SK-N-SH (cell line): ENCODE measurements around the gene SV2C. TPM values are rescaled to one million over a fixed set of nuclear protein-coding genes. Genes with fewer than 3 reads are reported as not detected.

Experiments used
- CTCF ChIA-PET: fragments of 300-600, 350-600 bp; formaldehyde crosslinking; extraction: SDS; loops from one replicate; lab custom pipeline; 2021; lab: Yijun Ruan, JAX
- POLR2A ChIA-PET: fragments of 350-600 bp; sonication (Branson Sonifier 250); formaldehyde crosslinking; extraction: SDS; loops from one replicate; lab custom pipeline; 2020; ENCODE audit warnings: antibody characterized with exemption, inconsistent platforms; lab: Yijun Ruan, JAX
- DNase-seq: peaks from one replicate; pipeline ENCODE4 v3.0.0; 2012
- H2AFZ ChIP-seq: fragments of 200-600 bp; sonication (generic); 2 replicates; pipeline ENCODE4 v1.8.1; 2016; ENCODE audit warnings: antibody characterized with exemption, mild to moderate bottlenecking, low read depth
- H3F3A ChIP-seq: fragments of 200-600 bp; sonication (generic); replicated peaks from 2 replicates; pipeline ENCODE3; 2016; ENCODE audit warnings: antibody characterized with exemption, mild to moderate bottlenecking; ENCODE audit not compliant: insufficient read depth
- H3K27ac ChIP-seq, 2 experiments: fragments of 200-500 bp in 1 of 2; fragments of 200-600 bp in 1 of 2; sonication (Bioruptor generic) in 1 of 2; sonication (generic), shearing (Covaris generic) in 1 of 2; 2 replicates each; pipeline versions ENCODE4 v1.5.1 to v1.6.1; 2014 to 2016; ENCODE audit warnings: low read depth in 2 of 2, inconsistent platforms in 1 of 2, low read length in 1 of 2, mild to moderate bottlenecking in 1 of 2, mixed read lengths in 1 of 2
- H3K27me3 ChIP-seq: fragments of 200-600 bp; sonication (generic), shearing (Covaris generic); 2 replicates; pipeline ENCODE4 v1.6.1; 2016; ENCODE audit warnings: mixed run types; ENCODE audit not compliant: insufficient read depth
- H3K36me3 ChIP-seq, 2 experiments: fragments of 200-500 bp in 1 of 2; fragments of 200-600 bp in 1 of 2; sonication (Bioruptor generic) in 1 of 2; sonication (generic) in 1 of 2; replicated peaks in 1 of 2; 2 replicates each; pipeline versions ENCODE3 to v1.5.1; 2014 to 2016; ENCODE audit warnings: low read length in 1 of 2, mild to moderate bottlenecking in 1 of 2; ENCODE audit not compliant: insufficient read depth in 2 of 2, control insufficient read depth in 1 of 2
- H3K4me1 ChIP-seq, 2 experiments: fragments of 200-500 bp in 1 of 2; fragments of 200-600 bp in 1 of 2; sonication (Bioruptor generic) in 1 of 2; sonication (generic), shearing (Covaris generic) in 1 of 2; 2 replicates each; pipeline versions ENCODE4 v1.5.1 to v1.6.1; 2014 to 2016; ENCODE audit warnings: low read depth in 1 of 2, low read length in 1 of 2, mixed run types in 1 of 2; ENCODE audit not compliant: insufficient read depth in 2 of 2, control insufficient read depth in 1 of 2
- H3K4me2 ChIP-seq: fragments of 200-600 bp; sonication (generic), shearing (Covaris generic); 2 replicates; pipeline ENCODE4 v1.6.1; 2017; ENCODE audit warnings: mixed run types
- H3K4me3 ChIP-seq, 2 experiments: fragments of 200-500 bp in 1 of 2; fragments of 200-600 bp in 1 of 2; sonication (Bioruptor generic) in 1 of 2; sonication (generic), shearing (Covaris generic) in 1 of 2; 2 replicates each; pipeline versions ENCODE4 v1.5.1 to v1.8.1; 2014 to 2016; ENCODE audit warnings: low read depth in 2 of 2, inconsistent platforms in 1 of 2, low read length in 1 of 2, mild to moderate bottlenecking in 1 of 2, mixed read lengths in 1 of 2, moderate library complexity in 1 of 2
- H3K79me2 ChIP-seq: fragments of 200-600 bp; sonication (generic); 2 replicates; pipeline ENCODE4 v1.8.1; 2017; ENCODE audit warnings: mild to moderate bottlenecking; ENCODE audit not compliant: insufficient read depth
- H3K9ac ChIP-seq: fragments of 200-600 bp; sonication (generic); 2 replicates; pipeline ENCODE4 v1.6.1; 2017; ENCODE audit warnings: mixed run types
- H3K9me2 ChIP-seq: fragments of 200-600 bp; sonication (generic); 2 replicates; pipeline ENCODE4 v1.6.1; 2017; ENCODE audit warnings: mixed run types
- H3K9me3 ChIP-seq: fragments of 200-600 bp; sonication (generic); 2 replicates; pipeline ENCODE4 v1.6.1; 2017; ENCODE audit warnings: mixed run types, mild to moderate bottlenecking, moderate library complexity
- H4K20me1 ChIP-seq: fragments of 200-600 bp; sonication (generic); 2 replicates; pipeline ENCODE4 v1.6.1; 2017; ENCODE audit warnings: mild to moderate bottlenecking, mixed run types; ENCODE audit not compliant: insufficient read depth
- EP300 ChIP-seq, 2 experiments: IDR thresholded peaks; 2 replicates each; pipeline versions ENCODE4 v1.4.0 to v1.6.1; 2012; ENCODE audit warnings: borderline replicate concordance in 1 of 2, low read depth in 1 of 2, low read length in 1 of 2
- GABPA ChIP-seq: IDR thresholded peaks from 2 replicates; pipeline ENCODE4 v1.4.0; 2012; ENCODE audit warnings: low read depth, mild to moderate bottlenecking
- GATA2 ChIP-seq: sonication (generic); formaldehyde crosslinking; IDR thresholded peaks from 2 replicates; pipeline ENCODE4 v1.5.0; 2020; ENCODE audit warnings: mild to moderate bottlenecking, missing genetic modification reagents
- NFIC ChIP-seq: IDR thresholded peaks from 2 replicates; pipeline ENCODE4 v1.4.0; 2012; ENCODE audit warnings: borderline replicate concordance
- RAD21 ChIP-seq: IDR thresholded peaks from 2 replicates; pipeline ENCODE4 v1.6.1; 2012; ENCODE audit warnings: mild to moderate bottlenecking, low read length
- RXRA ChIP-seq: IDR thresholded peaks from 2 replicates; pipeline ENCODE4 v1.4.0; 2012; ENCODE audit warnings: low read depth, mild to moderate bottlenecking, borderline replicate concordance
- SMC3 ChIP-seq: IDR thresholded peaks from 2 replicates; pipeline ENCODE4 v1.6.1; 2012; ENCODE audit warnings: low read depth, low read length, improper control_type of control experiment
- TAF1 ChIP-seq: IDR thresholded peaks from 2 replicates; pipeline ENCODE4 v1.6.1; 2012; ENCODE audit warnings: low read depth, mild to moderate bottlenecking, low read length, moderate library complexity, borderline replicate concordance
- TCF12 ChIP-seq: IDR thresholded peaks from 2 replicates; pipeline ENCODE4 v1.4.0; 2012
- TEAD4 ChIP-seq: IDR thresholded peaks from 2 replicates; pipeline ENCODE4 v1.4.0; 2012; ENCODE audit warnings: mild to moderate bottlenecking, borderline replicate concordance; ENCODE audit not compliant: insufficient read depth
- WGBS: methylation state at CpG from one replicate; pipeline ENCODE4 v1.1.6; 2017; ENCODE audit warnings: low lambda C conversion rate; 5-methylcytosine and 5-hydroxymethylcytosine counted together
- polyA plus RNA-seq, 3 experiments: library from polyadenylated mRNA; depleted of rRNA; stranded (reverse); fragments of >200 nt; gene quantifications; 2 replicates each; pipeline ENCODE4 v1.2.3, GENCODE V29; 2012
- TF ChIP-seq, protein P1 (sequence below): IDR thresholded peaks from 2 replicates; pipeline ENCODE4 v1.4.0; 2012; ENCODE audit warnings: low read depth, borderline replicate concordance
- TF ChIP-seq, protein P2 (sequence below): fragments of 200-600 bp; sonication (generic); IDR thresholded peaks from 2 replicates; pipeline ENCODE4 v1.6.1; 2017; ENCODE audit warnings: antibody characterized with exemption, mild to moderate bottlenecking, moderate library complexity
- TF ChIP-seq, protein P3 (sequence below): IDR thresholded peaks from 2 replicates; pipeline ENCODE4; 2012

SV2C gene
- polyA plus RNA-seq, 1 of the 3 experiments (the other 2 are of a cell fraction) = 0.05 TPM

DNA sequence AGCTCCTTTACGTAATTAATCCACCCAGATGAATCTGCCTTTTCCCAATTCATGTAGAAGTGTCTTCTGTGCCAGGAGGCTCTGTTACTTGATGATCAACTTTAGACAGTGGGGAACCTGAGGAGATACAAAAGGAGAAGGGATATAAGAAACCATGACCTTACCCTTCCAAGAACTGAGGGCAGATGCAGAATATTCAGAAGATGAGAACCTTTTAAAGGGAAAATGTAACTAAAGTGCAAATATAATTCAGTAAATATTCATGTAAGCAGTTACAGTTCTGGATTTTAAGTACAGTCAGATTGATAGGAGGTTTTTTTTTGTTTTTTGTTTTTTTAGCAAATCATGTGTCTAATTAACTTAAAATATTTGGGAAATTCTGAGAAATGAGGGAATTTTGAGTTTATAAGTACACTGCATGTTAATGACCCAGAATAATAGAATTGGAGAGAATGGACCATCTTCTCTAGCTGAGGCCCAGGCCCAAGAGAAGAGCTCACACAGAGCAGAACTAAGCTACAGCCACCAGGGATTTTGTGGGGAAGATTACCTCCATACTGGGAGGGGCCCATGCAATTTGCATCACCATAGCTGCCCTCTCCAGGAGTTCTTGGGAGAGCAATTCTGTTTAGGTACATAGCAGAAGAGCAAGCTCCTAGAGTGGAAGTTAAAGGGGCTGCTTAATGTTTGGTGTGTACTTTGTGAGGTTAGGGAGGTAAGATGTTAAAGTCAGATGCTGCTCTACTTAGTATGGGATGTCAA, 61.5 kb downstream of the SV2C start:
- WGBS = 56% methylated on average over 1 of the region's 1 CpG
- H3K4me1 ChIP-seq = peaks cover 0 to 27% of the 10 kb centered on the region in 2 experiments; a peak in 2 of 4 replicates

DNA sequence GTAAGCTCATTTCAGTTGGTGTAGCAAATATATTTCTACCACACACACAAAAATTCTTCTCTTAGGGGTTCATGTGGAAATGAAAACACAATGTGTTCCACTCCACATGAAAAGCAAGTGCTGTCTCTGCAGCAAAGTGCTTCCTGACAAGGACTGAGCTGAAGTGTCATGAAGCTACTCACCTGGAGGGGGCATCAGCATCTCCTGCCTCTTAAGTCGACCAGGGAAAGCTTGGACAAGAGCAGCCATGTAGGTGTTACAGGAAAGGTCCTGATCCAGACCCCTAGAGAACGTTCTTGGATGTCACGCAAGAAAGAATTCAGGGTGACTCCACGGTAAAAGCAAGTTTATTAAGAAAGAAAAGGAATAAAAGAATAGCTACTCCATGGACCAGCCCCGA, 62.8 kb downstream of the SV2C start:
- no peak overlapping the region for H2AFZ ChIP-seq
- H3K9me2 ChIP-seq = no peaks in the 10 kb centered on the region
- H3K4me2 ChIP-seq = no peak overlapping the region
- 45% methylated on average over 5 of the region's 5 CpGs for WGBS
- H3K79me2 ChIP-seq = no peaks in the 10 kb centered on the region
- H3K9me3 ChIP-seq = no peaks in the 10 kb centered on the region
- CTCF ChIA-PET = interaction anchor here (0.6 to 1.7 kb wide), 8 partner anchors 8 to 122 kb away, joined by 3 to 7 read pairs (median 4); no protein-coding TSS in a partner anchor
- TF ChIP-seq, protein P1, sequence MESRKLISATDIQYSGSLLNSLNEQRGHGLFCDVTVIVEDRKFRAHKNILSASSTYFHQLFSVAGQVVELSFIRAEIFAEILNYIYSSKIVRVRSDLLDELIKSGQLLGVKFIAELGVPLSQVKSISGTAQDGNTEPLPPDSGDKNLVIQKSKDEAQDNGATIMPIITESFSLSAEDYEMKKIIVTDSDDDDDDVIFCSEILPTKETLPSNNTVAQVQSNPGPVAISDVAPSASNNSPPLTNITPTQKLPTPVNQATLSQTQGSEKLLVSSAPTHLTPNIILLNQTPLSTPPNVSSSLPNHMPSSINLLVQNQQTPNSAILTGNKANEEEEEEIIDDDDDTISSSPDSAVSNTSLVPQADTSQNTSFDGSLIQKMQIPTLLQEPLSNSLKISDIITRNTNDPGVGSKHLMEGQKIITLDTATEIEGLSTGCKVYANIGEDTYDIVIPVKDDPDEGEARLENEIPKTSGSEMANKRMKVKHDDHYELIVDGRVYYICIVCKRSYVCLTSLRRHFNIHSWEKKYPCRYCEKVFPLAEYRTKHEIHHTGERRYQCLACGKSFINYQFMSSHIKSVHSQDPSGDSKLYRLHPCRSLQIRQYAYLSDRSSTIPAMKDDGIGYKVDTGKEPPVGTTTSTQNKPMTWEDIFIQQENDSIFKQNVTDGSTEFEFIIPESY = no peak
- TF ChIP-seq, protein P2, sequence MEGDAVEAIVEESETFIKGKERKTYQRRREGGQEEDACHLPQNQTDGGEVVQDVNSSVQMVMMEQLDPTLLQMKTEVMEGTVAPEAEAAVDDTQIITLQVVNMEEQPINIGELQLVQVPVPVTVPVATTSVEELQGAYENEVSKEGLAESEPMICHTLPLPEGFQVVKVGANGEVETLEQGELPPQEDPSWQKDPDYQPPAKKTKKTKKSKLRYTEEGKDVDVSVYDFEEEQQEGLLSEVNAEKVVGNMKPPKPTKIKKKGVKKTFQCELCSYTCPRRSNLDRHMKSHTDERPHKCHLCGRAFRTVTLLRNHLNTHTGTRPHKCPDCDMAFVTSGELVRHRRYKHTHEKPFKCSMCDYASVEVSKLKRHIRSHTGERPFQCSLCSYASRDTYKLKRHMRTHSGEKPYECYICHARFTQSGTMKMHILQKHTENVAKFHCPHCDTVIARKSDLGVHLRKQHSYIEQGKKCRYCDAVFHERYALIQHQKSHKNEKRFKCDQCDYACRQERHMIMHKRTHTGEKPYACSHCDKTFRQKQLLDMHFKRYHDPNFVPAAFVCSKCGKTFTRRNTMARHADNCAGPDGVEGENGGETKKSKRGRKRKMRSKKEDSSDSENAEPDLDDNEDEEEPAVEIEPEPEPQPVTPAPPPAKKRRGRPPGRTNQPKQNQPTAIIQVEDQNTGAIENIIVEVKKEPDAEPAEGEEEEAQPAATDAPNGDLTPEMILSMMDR = peak; percentile 25; the same call in 1 of the 2 replicates
- no peaks in the 10 kb centered on the region for H4K20me1 ChIP-seq
- no peaks in the 10 kb centered on the region for H3F3A ChIP-seq
- H3K4me3 ChIP-seq = no peak overlapping the region
- no peak for DNase-seq
- no peaks in the 10 kb centered on the region for H3K27me3 ChIP-seq
- peaks cover 0 to 1% of the 10 kb centered on the region in 2 experiments for H3K36me3 ChIP-seq
- no peak overlapping the region for H3K9ac ChIP-seq
- POLR2A ChIA-PET = no interaction called here
- H3K27ac ChIP-seq = no peak overlapping the region
- H3K4me1 ChIP-seq = peaks cover 0 to 30% of the 10 kb centered on the region in 2 experiments; a peak in 2 of 4 replicates

More for the DNA sequence above, 61.5 kb downstream of the SV2C start:
- H3K79me2 ChIP-seq = no peaks in the 10 kb centered on the region
- H3K9ac ChIP-seq = no peak overlapping the region
- DNase-seq = no peak
- POLR2A ChIA-PET = no interaction called here
- H3K36me3 ChIP-seq = peaks cover 0 to 2% of the 10 kb centered on the region in 2 experiments
- CTCF ChIA-PET = interaction anchor here (0.9 to 2.3 kb wide), 5 partner anchors 9 to 259 kb away, joined by 3 to 9 read pairs (median 4); no protein-coding TSS in a partner anchor
- TF ChIP-seq GABPA (no peak), NFIC (no peak), GATA2 (CRISPR knock-in tag) (no peak), RAD21 (no peak), EP300 (IDR thresholded peaks at IDR 0.05; ENCODE audit: borderline replicate concordance in 1 of 2, low read depth in 1 of 2, low read length in 1 of 2) (no peak), TEAD4 (no peak), SMC3 (no peak), TAF1 (no peak), RXRA (no peak), TCF12 (no peak)
- TF ChIP-seq, protein P3, sequence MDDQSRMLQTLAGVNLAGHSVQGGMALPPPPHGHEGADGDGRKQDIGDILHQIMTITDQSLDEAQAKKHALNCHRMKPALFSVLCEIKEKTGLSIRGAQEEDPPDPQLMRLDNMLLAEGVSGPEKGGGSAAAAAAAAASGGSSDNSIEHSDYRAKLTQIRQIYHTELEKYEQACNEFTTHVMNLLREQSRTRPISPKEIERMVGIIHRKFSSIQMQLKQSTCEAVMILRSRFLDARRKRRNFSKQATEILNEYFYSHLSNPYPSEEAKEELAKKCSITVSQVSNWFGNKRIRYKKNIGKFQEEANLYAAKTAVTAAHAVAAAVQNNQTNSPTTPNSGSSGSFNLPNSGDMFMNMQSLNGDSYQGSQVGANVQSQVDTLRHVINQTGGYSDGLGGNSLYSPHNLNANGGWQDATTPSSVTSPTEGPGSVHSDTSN = no peak
- TF ChIP-seq, all 33 proteins: peak for 0
- Histone ChIP-seq H3K27ac (no peak overlapping the region; a peak in 1 of 4 replicates), H3K9me3 (no peaks in the 10 kb centered on the region), H3K4me2 (no peak overlapping the region), H3K9me2 (no peaks in the 10 kb centered on the region), H2AFZ (no peak overlapping the region), H3K27me3 (no peaks in the 10 kb centered on the region), H4K20me1 (no peaks in the 10 kb centered on the region), H3F3A (no peaks in the 10 kb centered on the region), H3K4me3 (no peak overlapping the region)
